HepG2 (cell line): ENCODE results near the gene ANKRD11. TPM values are rescaled to one million over a fixed set of nuclear protein-coding genes. Genes with fewer than 3 reads are reported as not detected.

Experiments used
- ATAC-seq: fragments of 200-7000 bp; cut with Tn5 transposase; 3 replicates; pipeline ENCODE4 v1.9.1; 2020; ENCODE audit warnings: mild to moderate bottlenecking, moderate library complexity
- BruUV-seq: library from RNA; stranded (reverse); fragments of 400-500 nt; replicated peaks from 2 replicates; lab custom pipeline; 2021; lab: Mats Ljungman, UMichigan
- CTCF ChIA-PET: fragments of 300-600 bp; formaldehyde crosslinking; extraction: SDS; loops from one replicate; lab custom pipeline; 2021; ENCODE audit warnings: low total read pairs, inconsistent platforms, low intra/inter-chr PET ratio; lab: Yijun Ruan, JAX
- POLR2A ChIA-PET: fragments of 350-600 bp; sonication (Branson Sonifier 250); formaldehyde crosslinking; loops from one replicate; lab custom pipeline; 2020; ENCODE audit warnings: antibody characterized with exemption, inconsistent platforms; lab: Yijun Ruan, JAX
- DNase-seq: peaks from one replicate; pipeline ENCODE4 v3.0.0-alpha.2; 2015; ENCODE audit warnings: low spot score
- FAIRE-seq: peaks from 3 replicates; lab custom pipeline; 2011; peaks lifted over from hg19 to GRCh38; lab: Jason Lieb, UNC
- H2AFZ ChIP-seq: one replicate; pipeline ENCODE4 v1.6.1; 2011; ENCODE audit warnings: low read length, inconsistent platforms
- H3K27ac ChIP-seq: fragments of 300-600 bp; 3 replicates; pipeline ENCODE4 v1.8.0; 2011; ENCODE audit warnings: mixed run types, mild to moderate bottlenecking, mixed read lengths, low read length, inconsistent platforms; ENCODE audit not compliant: insufficient read depth; ENCODE audit errors: extremely low read length
- H3K27me3 ChIP-seq, 2 experiments: fragments of 200-600 bp in 1 of 2; 2 replicates in 1 of 2; 3 replicates in 1 of 2; pipeline versions ENCODE4 v1.6.0 to v1.8.0; 2011; ENCODE audit warnings: low read length in 2 of 2, mild to moderate bottlenecking in 2 of 2, moderate library complexity in 2 of 2, inconsistent platforms in 1 of 2; ENCODE audit not compliant: insufficient read depth in 2 of 2, control insufficient read depth in 1 of 2
- H3K36me3 ChIP-seq, 2 experiments: fragments of 200-600 bp in 1 of 2; replicated peaks in 1 of 2; 2 replicates in 1 of 2; 3 replicates in 1 of 2; pipeline versions ENCODE4 v1.5.1 to v1.8.0; 2011; ENCODE audit warnings: low read length in 2 of 2, inconsistent platforms in 1 of 2; ENCODE audit not compliant: insufficient read depth in 2 of 2, control insufficient read depth in 1 of 2
- H3K4me1 ChIP-seq: 2 replicates; pipeline ENCODE4 v1.5.1; 2012; ENCODE audit warnings: low read length, inconsistent platforms; ENCODE audit not compliant: insufficient read depth
- H3K4me2 ChIP-seq: 2 replicates; pipeline ENCODE4 v1.6.0; 2011; ENCODE audit warnings: low read depth, low read length, inconsistent platforms
- H3K4me3 ChIP-seq, 3 experiments: fragments of 200-600 bp in 1 of 3; sonication (generic), shearing (Covaris generic) in 1 of 3; replicated peaks in 1 of 3; 2 replicates each; pipeline ENCODE4 v1.5.1; 2011 to 2016; ENCODE audit warnings: low read length in 3 of 3, inconsistent platforms in 2 of 3, low read depth in 2 of 3, mild to moderate bottlenecking in 2 of 3, control low read depth in 1 of 3, mixed read lengths in 1 of 3; ENCODE audit not compliant: insufficient read depth in 1 of 3
- H3K79me2 ChIP-seq: one replicate; pipeline ENCODE4 v1.6.1; 2011; ENCODE audit warnings: low read length, inconsistent platforms; ENCODE audit not compliant: insufficient read depth
- H3K9ac ChIP-seq: 2 replicates; pipeline ENCODE4 v1.6.0; 2011; ENCODE audit warnings: mild to moderate bottlenecking, low read depth, low read length, inconsistent platforms; ENCODE audit not compliant: insufficient read depth
- H3K9me3 ChIP-seq: 2 replicates; pipeline ENCODE4 v1.5.1; 2012; ENCODE audit warnings: mild to moderate bottlenecking, low read length
- H4K20me1 ChIP-seq: 2 replicates; pipeline ENCODE4 v1.6.0; 2011; ENCODE audit warnings: inconsistent platforms, mild to moderate bottlenecking, low read length, moderate library complexity; ENCODE audit not compliant: insufficient read depth
- CEBPB ChIP-seq: IDR thresholded peaks from 2 replicates; pipeline ENCODE4 v1.6.1; 2011; ENCODE audit warnings: low read depth, low read length, improper control_type of control experiment, borderline replicate concordance
- GABPA ChIP-seq, 2 experiments: IDR thresholded peaks; 2 replicates each; pipeline ENCODE4 v1.6.1; 2011 to 2016; ENCODE audit warnings: low read depth in 2 of 2, low read length in 1 of 2, missing biosample characterization in 1 of 2, missing genetic modification characterization in 1 of 2
- RBM22 ChIP-seq: fragments of 200-400 bp; formaldehyde crosslinking; optimal IDR thresholded peaks from 2 replicates; pipeline ENCODE3; 2017; ENCODE audit warnings: mild to moderate bottlenecking, low read length, moderate library complexity
- SIX4 ChIP-seq: sonication (generic); formaldehyde crosslinking; IDR thresholded peaks from 2 replicates; pipeline ENCODE4 v1.4.0; 2020; ENCODE audit warnings: missing genetic modification reagents
- TBP ChIP-seq: sonication (generic); formaldehyde crosslinking; IDR thresholded peaks from 2 replicates; pipeline ENCODE4 v1.5.0; 2020; ENCODE audit warnings: missing genetic modification reagents
- ZFYVE20 ChIP-seq: sonication (generic); formaldehyde crosslinking; IDR thresholded peaks from 2 replicates; pipeline ENCODE4 v1.8.0; 2023; ENCODE audit warnings: low read depth, mild to moderate bottlenecking, moderate library complexity, missing genetic modification reagents, borderline replicate concordance
- ZNF263 ChIP-seq: sonication (generic); formaldehyde crosslinking; IDR thresholded peaks from 2 replicates; pipeline ENCODE4 v1.4.0; 2020; ENCODE audit warnings: missing genetic modification reagents
- ZNF576 ChIP-seq: sonication (generic); formaldehyde crosslinking; IDR thresholded peaks from 2 replicates; pipeline ENCODE4 v1.4.0; 2020; ENCODE audit warnings: mild to moderate bottlenecking, missing genetic modification reagents
- ZNF687 ChIP-seq: sonication (generic); formaldehyde crosslinking; IDR thresholded peaks from 2 replicates; pipeline ENCODE4 v1.5.1; 2020; ENCODE audit warnings: mild to moderate bottlenecking, missing genetic modification reagents, moderate library complexity
- ZNF891 ChIP-seq: sonication (generic); formaldehyde crosslinking; IDR thresholded peaks from 2 replicates; pipeline ENCODE4 v1.5.0; 2020; ENCODE audit warnings: mild to moderate bottlenecking, missing genetic modification reagents
- WGBS: methylation state at CpG from one replicate; pipeline ENCODE4 v1.1.6; 2017; ENCODE audit warnings: low lambda C conversion rate; 5-methylcytosine and 5-hydroxymethylcytosine counted together
- in situ Hi-C: cut with HindIII; loops from 2 replicates; pipeline ENCODE4 v1.10.0; 2017; ENCODE audit warnings: low pct_unique_long_range_greater_than_20kb; ENCODE audit not compliant: extremely low pct_ligation_motif_present
- intact Hi-C: fragments of 100-400 bp; cut with micrococcal nuclease; formaldehyde crosslinking; loops from one replicate; pipeline ENCODE4 v1.10.0; 2022; ENCODE audit not compliant: unreplicated experiment
- polyA plus RNA-seq, 8 experiments: library from polyadenylated mRNA; depleted of rRNA in 3 of 8; stranded (reverse) in 7 of 8; unstranded in 1 of 8; fragments of >200 nt; fragmentation: Illumina TruSeq in 4 of 8; extraction: Trizol in 4 of 8; gene quantifications; 2 replicates each; pipeline versions ENCODE4 v1.2.1 to v1.2.3, GENCODE V29; 2011 to 2016; ENCODE audit warnings: low read depth in 4 of 8, missing spikeins in 1 of 8, mixed read lengths in 1 of 8; ENCODE audit not compliant: insufficient read depth in 1 of 8
- total RNA-seq, 5 experiments: library from RNA; depleted of rRNA; stranded (reverse); fragments of >200 nt; fragmentation: Illumina TruSeq; extraction: Trizol; gene quantifications; 2 replicates each; pipeline ENCODE4 v1.2.3, GENCODE V29; 2016; ENCODE audit warnings: low read depth in 1 of 5
- TF ChIP-seq, protein P1 (sequence below): sonication (generic); formaldehyde crosslinking; IDR thresholded peaks from 2 replicates; pipeline ENCODE4 v1.5.0; 2020; ENCODE audit warnings: missing genetic modification reagents, mild to moderate bottlenecking, borderline replicate concordance
- TF ChIP-seq, protein P2 (sequence below): IDR thresholded peaks from 2 replicates; pipeline ENCODE4 v1.6.1; 2016; ENCODE audit warnings: missing genetic modification reagents, missing compliant biosample characterization
- TF ChIP-seq, protein P3 (sequence below): sonication (generic); formaldehyde crosslinking; IDR thresholded peaks from 2 replicates; pipeline ENCODE4 v1.4.0; 2020; ENCODE audit warnings: missing genetic modification reagents

Gene ANKRD11
- total and polyA plus RNA-seq, 2 of the 13 experiments (the other 11 are each of a cell fraction or from before 2014, with no cell fraction given), result 21.4 to 38.4 TPM

- intact Hi-C loops, result no loop called here
- H3K4me1 ChIP-seq, result peaks cover 83% of the 10 kb centered on the region
- no peak for FAIRE-seq
- no peak overlapping the region for H3K4me3 ChIP-seq
- CTCF ChIA-PET, result no interaction called here
- WGBS, result 85% methylated on average over 10 of the region's 13 CpGs
- in situ Hi-C loops, result no loop called here
- H3K36me3 ChIP-seq, result peaks cover 6 to 11% of the 10 kb centered on the region in 2 experiments; a peak in 4 of 5 replicates
- no TSS peak for BruUV-seq
- peak; percentile 52 for ATAC-seq
- no peak for DNase-seq
- H3K4me2 ChIP-seq, result no peak overlapping the region
- H2AFZ ChIP-seq, result no peak overlapping the region
- no peak overlapping the region for H3K9ac ChIP-seq
- H3K27me3 ChIP-seq, result no peaks in the 10 kb centered on the region
- H4K20me1 ChIP-seq, result peaks cover 90% of the 10 kb centered on the region
- no peaks in the 10 kb centered on the region for H3K9me3 ChIP-seq
- POLR2A ChIA-PET, result interaction anchor here (1.0 kb wide), 1 partner anchor 54 kb away, joined by 3 read pairs; the partner anchor contains the start of gene SPG7
- H3K27ac ChIP-seq, result peak overlapping the region; percentile 11
- peaks cover 91% of the 10 kb centered on the region for H3K79me2 ChIP-seq
- TF ChIP-seq CEBPB (0 out of 2 replicates have a peak, but pooled peaks have one; percentile 27), ZFYVE20 (CRISPR knock-in tag) (no peak), ZNF263 (CRISPR knock-in tag) (0 out of 2 replicates have a peak, but pooled peaks have one; percentile 34), TBP (CRISPR knock-in tag) (no peak), GABPA (IDR thresholded peaks at IDR 0.05; ENCODE audit: low read depth, low read length) (no peak), GABPA (CRISPR knock-in tag; IDR thresholded peaks at IDR 0.05; ENCODE audit: low read depth) (peak; percentile 59; the same call in 1 of the 2 replicates), SIX4 (no peak), ZNF576 (CRISPR knock-in tag) (no peak), ZNF891 (CRISPR knock-in tag) (0 out of 2 replicates have a peak, but pooled peaks have one; percentile 19), RBM22 (peak; percentile 80), ZNF687 (CRISPR knock-in tag) (peak; percentile 34; the same call in 1 of the 2 replicates)
- TF ChIP-seq, protein P1, sequence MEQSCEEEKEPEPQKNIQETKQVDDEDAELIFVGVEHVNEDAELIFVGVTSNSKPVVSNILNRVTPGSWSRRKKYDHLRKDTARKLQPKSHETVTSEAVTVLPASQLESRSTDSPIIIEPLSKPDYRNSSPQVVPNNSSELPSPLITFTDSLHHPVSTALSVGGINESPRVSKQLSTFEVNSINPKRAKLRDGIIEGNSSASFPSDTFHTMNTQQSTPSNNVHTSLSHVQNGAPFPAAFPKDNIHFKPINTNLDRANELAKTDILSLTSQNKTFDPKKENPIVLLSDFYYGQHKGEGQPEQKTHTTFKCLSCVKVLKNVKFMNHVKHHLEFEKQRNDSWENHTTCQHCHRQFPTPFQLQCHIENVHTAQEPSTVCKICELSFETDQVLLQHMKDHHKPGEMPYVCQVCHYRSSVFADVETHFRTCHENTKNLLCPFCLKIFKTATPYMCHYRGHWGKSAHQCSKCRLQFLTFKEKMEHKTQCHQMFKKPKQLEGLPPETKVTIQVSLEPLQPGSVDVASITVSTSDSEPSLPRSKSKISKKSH (CRISPR knock-in tag), result 0 out of 2 replicates have a peak, but pooled peaks have one; percentile 21
- TF ChIP-seq, protein P2, sequence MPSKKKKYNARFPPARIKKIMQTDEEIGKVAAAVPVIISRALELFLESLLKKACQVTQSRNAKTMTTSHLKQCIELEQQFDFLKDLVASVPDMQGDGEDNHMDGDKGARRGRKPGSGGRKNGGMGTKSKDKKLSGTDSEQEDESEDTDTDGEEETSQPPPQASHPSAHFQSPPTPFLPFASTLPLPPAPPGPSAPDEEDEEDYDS, result no peak
- TF ChIP-seq, protein P3, sequence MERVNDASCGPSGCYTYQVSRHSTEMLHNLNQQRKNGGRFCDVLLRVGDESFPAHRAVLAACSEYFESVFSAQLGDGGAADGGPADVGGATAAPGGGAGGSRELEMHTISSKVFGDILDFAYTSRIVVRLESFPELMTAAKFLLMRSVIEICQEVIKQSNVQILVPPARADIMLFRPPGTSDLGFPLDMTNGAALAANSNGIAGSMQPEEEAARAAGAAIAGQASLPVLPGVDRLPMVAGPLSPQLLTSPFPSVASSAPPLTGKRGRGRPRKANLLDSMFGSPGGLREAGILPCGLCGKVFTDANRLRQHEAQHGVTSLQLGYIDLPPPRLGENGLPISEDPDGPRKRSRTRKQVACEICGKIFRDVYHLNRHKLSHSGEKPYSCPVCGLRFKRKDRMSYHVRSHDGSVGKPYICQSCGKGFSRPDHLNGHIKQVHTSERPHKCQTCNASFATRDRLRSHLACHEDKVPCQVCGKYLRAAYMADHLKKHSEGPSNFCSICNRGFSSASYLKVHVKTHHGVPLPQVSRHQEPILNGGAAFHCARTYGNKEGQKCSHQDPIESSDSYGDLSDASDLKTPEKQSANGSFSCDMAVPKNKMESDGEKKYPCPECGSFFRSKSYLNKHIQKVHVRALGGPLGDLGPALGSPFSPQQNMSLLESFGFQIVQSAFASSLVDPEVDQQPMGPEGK (CRISPR knock-in tag), result 0 out of 2 replicates have a peak, but pooled peaks have one; percentile 20
Observed at GRCh38 chr16:89453501-89454321, 36.6 kb downstream of the ANKRD11 start.
